Renal cortical epithelial cell (primary cell): ENCODE measurements around the gene DNAL4. TPM values are rescaled to one million over a fixed set of nuclear protein-coding genes. Genes with fewer than 3 reads are reported as not detected.

Source experiments
- DNase-seq: peaks from one replicate; pipeline ENCODE4 v3.0.0-alpha.2; 2011; ENCODE audit warnings: low read depth
- total RNA-seq: library from RNA; depleted of rRNA; stranded (reverse); fragments of >200 nt; gene quantifications from 2 replicates; pipeline ENCODE4 v1.2.3, GENCODE V29; 2014

The DNAL4 gene
- total RNA-seq = 18.2 and 33.5 TPM in 2 replicates

- DNase-seq = peak; percentile 99
Observed at GRCh38 chr22:38793721-38794466, at the start of gene DNAL4. Gene DNAL4 (minus strand): TSS chr22:38794143. CDS start chr22:38782731, 11,412 bp downstream.

GRCh38 chr22:38843201-38843656 lies 49.3 kb upstream of the DNAL4 start:
- peak; percentile 39 for DNase-seq

GRCh38 chr22:38842512-38843200 lies 48.7 kb upstream of the DNAL4 start:
- DNase-seq = no peak

GRCh38 chr22:38841635-38842034 lies 47.7 kb upstream of the DNAL4 start:
- DNase-seq = no peak

GRCh38 chr22:38841211-38841610 lies 47.3 kb upstream of the DNAL4 start:
- DNase-seq = no peak

- no peak for DNase-seq
Observed at GRCh38 chr22:38840129-38840528, 46.2 kb upstream of the DNAL4 start.

- no peak for DNase-seq
Observed at GRCh38 chr22:38839686-38840085, 45.7 kb upstream of the DNAL4 start.

GRCh38 chr22:38837414-38837928 lies 43.5 kb upstream of the DNAL4 start:
- no peak for DNase-seq

- DNase-seq = peak; percentile 29
Observed at GRCh38 chr22:38835888-38836301, 42.0 kb upstream of the DNAL4 start.

GRCh38 chr22:38834991-38835390 lies 41.0 kb upstream of the DNAL4 start:
- DNase-seq = no peak

GRCh38 chr22:38834215-38834953 lies 40.4 kb upstream of the DNAL4 start:
- no peak for DNase-seq

GRCh38 chr22:38833061-38833460 lies 39.1 kb upstream of the DNAL4 start:
- DNase-seq = no peak

GRCh38 chr22:38832005-38832978 lies 38.3 kb upstream of the DNAL4 start:
- no peak for DNase-seq

- peak; percentile 89 for DNase-seq
Observed at GRCh38 chr22:38831166-38831945, 37.4 kb upstream of the DNAL4 start.

- no peak for DNase-seq
Observed at GRCh38 chr22:38830845-38831108, 36.8 kb upstream of the DNAL4 start.

- no peak for DNase-seq
Observed at GRCh38 chr22:38830026-38830844, 36.3 kb upstream of the DNAL4 start.

GRCh38 chr22:38829485-38829884 lies 35.5 kb upstream of the DNAL4 start:
- DNase-seq = peak; percentile 9

GRCh38 chr22:38828616-38829205 lies 34.8 kb upstream of the DNAL4 start:
- DNase-seq = no peak

GRCh38 chr22:38828191-38828590 lies 34.2 kb upstream of the DNAL4 start:
- DNase-seq = no peak
